CD4-positive, alpha-beta memory T cell (primary cell): ENCODE results near the gene CRYBA2. TPM values are rescaled to one million over a fixed set of nuclear protein-coding genes. Genes with fewer than 3 reads are reported as not detected.

Experiments
- CTCF ChIA-PET: fragments of 350-600 bp; sonication (Branson Sonifier 250); formaldehyde crosslinking; loops from one replicate; lab custom pipeline; 2021; ENCODE audit warnings: inconsistent platforms; ENCODE audit not compliant: partially characterized antibody; lab: Charles Lee
- POLR2A ChIA-PET: fragments of 350-600 bp; sonication (Branson Sonifier 250); formaldehyde crosslinking; loops from one replicate; lab custom pipeline; 2021; ENCODE audit not compliant: partially characterized antibody; lab: Charles Lee
- DNase-seq, 5 donors: peaks; one replicate each; pipeline versions ENCODE4 v3.0.0 to v3.0.0-alpha.2; 2020 to 2022; ENCODE audit warnings: mixed read lengths in 1 of 5
- H3K27ac ChIP-seq: one replicate; pipeline ENCODE4 v1.7.0; 2013; ENCODE audit warnings: low read depth, low read length
- H3K27me3 ChIP-seq: 2 replicates; pipeline ENCODE4 v1.7.0; 2013; ENCODE audit warnings: mild to moderate bottlenecking, low read length, moderate library complexity; ENCODE audit not compliant: insufficient read depth
- H3K36me3 ChIP-seq: 2 replicates; pipeline ENCODE4 v1.7.0; 2013; ENCODE audit warnings: mild to moderate bottlenecking, low read length, moderate library complexity; ENCODE audit not compliant: insufficient read depth
- H3K4me1 ChIP-seq: 2 replicates; pipeline ENCODE4 v1.7.0; 2013; ENCODE audit warnings: mild to moderate bottlenecking, low read length, moderate library complexity; ENCODE audit not compliant: insufficient read depth
- H3K4me3 ChIP-seq, 2 donors: one replicate each; pipeline ENCODE4 v1.7.0; 2013; ENCODE audit warnings: low read length in 2 of 2, mild to moderate bottlenecking in 1 of 2
- H3K9me3 ChIP-seq, 2 donors: one replicate each; pipeline ENCODE4 v1.7.0; 2013; ENCODE audit warnings: low read length in 2 of 2, control low read depth in 1 of 2; ENCODE audit not compliant: control insufficient read depth in 1 of 2
- H3K27ac Mint-ChIP-seq, 7 donors: one replicate each; pipeline ENCODE4 v1.8.0; 2020 to 2021; ENCODE audit warnings: mixed read lengths in 7 of 7, mild to moderate bottlenecking in 6 of 7, inconsistent platforms in 3 of 7, moderate library complexity in 3 of 7
- H3K27me3 Mint-ChIP-seq, 2 donors: one replicate each; pipeline ENCODE4 v1.8.0; 2020 to 2021; ENCODE audit warnings: mixed read lengths in 2 of 2
- H3K36me3 Mint-ChIP-seq, 2 donors: one replicate each; pipeline ENCODE4 v1.8.0; 2020 to 2021; ENCODE audit warnings: mixed read lengths in 2 of 2, inconsistent platforms in 1 of 2, mild to moderate bottlenecking in 1 of 2
- H3K4me1 Mint-ChIP-seq, 4 donors: one replicate each; pipeline ENCODE4 v1.8.0; 2020 to 2021; ENCODE audit warnings: mixed read lengths in 4 of 4, mild to moderate bottlenecking in 1 of 4
- H3K4me3 Mint-ChIP-seq, 8 donors: one replicate each; pipeline ENCODE4 v1.8.0; 2020 to 2021; ENCODE audit warnings: mixed read lengths in 8 of 8, mild to moderate bottlenecking in 7 of 8, moderate library complexity in 6 of 8, inconsistent platforms in 3 of 8
- H3K9me3 Mint-ChIP-seq, 8 donors: one replicate each; pipeline ENCODE4 v1.8.0; 2020 to 2021; ENCODE audit warnings: mixed read lengths in 8 of 8, mild to moderate bottlenecking in 5 of 8, inconsistent platforms in 3 of 8, moderate library complexity in 1 of 8
- intact Hi-C: fragments of 100-400 bp; cut with micrococcal nuclease; formaldehyde crosslinking; loops from one replicate; pipeline ENCODE4 v1.15.1; 2023
- polyA plus RNA-seq, 2 donors: library from polyadenylated mRNA; unstranded; fragments of 300-500 nt; fragmentation: Illumina TruSeq; gene quantifications; one replicate each; pipeline ENCODE4 v1.2.3, GENCODE V29; 2021
- total RNA-seq, 2 experiments: library from RNA; stranded (reverse); gene quantifications; one replicate each; pipeline ENCODE4 v1.2.3, GENCODE V29; 2021

CRYBA2 gene
- total and polyA plus RNA-seq, 4 experiments from 2014 or later = not detected

- no peak for DNase-seq
- Histone ChIP-seq H3K27ac (no peak overlapping the region), H3K9me3 (no peaks in the 10 kb centered on the region), H3K27me3 (peaks cover 69% of the 10 kb centered on the region), H3K36me3 (no peaks in the 10 kb centered on the region), H3K4me1 (peaks cover 26% of the 10 kb centered on the region), H3K4me3 (no peak overlapping the region)
- intact Hi-C loops = no loop called here
- POLR2A ChIA-PET = no interaction called here
- no peaks in the 10 kb centered on the region for H3K36me3 Mint-ChIP-seq
- CTCF ChIA-PET = no interaction called here
- peak overlapping the region in 1 of 8 donors; percentile 59 for H3K4me3 Mint-ChIP-seq
- peaks cover 71 to 74% of the 10 kb centered on the region in 2 donors for H3K27me3 Mint-ChIP-seq
- H3K4me1 Mint-ChIP-seq = peaks cover 8 to 40% (median 16%) of the 10 kb centered on the region in 4 donors
- H3K9me3 Mint-ChIP-seq = peaks cover 0 to 3% (median 0%) of the 10 kb centered on the region in 8 donors
- no peak overlapping the region for H3K27ac Mint-ChIP-seq
These were observed 7.0 kb downstream of the CRYBA2 start for GRCh38 chr2:218986148-218986761.

DNA sequence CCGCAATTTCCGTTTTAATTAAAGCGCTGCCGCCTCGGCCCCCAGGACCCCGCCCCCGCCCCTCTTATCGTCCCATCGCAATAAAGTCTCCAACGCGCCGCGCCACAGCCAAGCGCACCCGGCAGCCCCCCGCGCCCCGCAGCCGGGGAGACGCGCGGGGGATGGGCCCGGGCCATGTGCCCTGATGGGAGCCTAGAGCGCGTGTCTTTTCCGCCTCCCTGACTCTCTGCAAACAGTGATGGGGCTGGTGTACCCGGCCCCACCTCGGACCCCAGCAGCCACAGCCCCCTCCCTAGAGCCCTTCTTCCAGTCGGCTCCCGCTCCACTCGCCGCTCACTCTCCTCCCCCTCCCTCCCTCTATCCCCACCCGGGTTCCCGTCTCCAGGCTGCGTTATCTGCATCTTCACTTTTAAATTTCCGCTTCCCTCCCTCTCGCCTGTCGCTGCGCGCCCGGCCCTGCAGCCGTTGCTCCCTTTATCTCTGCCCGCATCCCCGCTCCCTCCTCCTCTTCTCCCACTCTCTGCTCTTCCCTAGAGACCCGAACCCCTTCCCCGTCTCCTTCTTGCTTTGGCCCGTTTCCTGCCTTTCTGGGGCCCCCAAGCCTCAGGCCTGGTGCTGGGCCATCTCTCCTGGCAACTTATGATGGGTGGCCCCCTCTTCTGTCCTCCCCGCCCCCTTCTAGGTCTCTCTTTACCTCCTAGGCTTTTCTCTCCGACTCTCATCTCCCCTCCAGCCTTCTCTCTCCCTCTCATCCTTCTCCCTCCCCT, 7.7 kb downstream of the CRYBA2 start:
- intact Hi-C loops = no loop called here
- Histone ChIP-seq H3K27ac (no peak overlapping the region), H3K4me3 (no peak overlapping the region), H3K36me3 (no peaks in the 10 kb centered on the region), H3K9me3 (no peaks in the 10 kb centered on the region), H3K27me3 (peaks cover 66% of the 10 kb centered on the region), H3K4me1 (peaks cover 32% of the 10 kb centered on the region)
- H3K9me3 Mint-ChIP-seq = peaks cover 0 to 3% (median 0%) of the 10 kb centered on the region in 8 donors
- ChIA-PET CTCF (no interaction called here), POLR2A (no interaction called here)
- no peak for DNase-seq
- no peak overlapping the region for H3K27ac Mint-ChIP-seq
- no peaks in the 10 kb centered on the region for H3K36me3 Mint-ChIP-seq
- peak overlapping the region in 2 of 8 donors; percentile 26 to 59 for H3K4me3 Mint-ChIP-seq
- peaks cover 12 to 44% (median 20%) of the 10 kb centered on the region in 4 donors for H3K4me1 Mint-ChIP-seq
- H3K27me3 Mint-ChIP-seq = peaks cover 70 to 73% of the 10 kb centered on the region in 2 donors

- H3K4me1 Mint-ChIP-seq = peaks cover 14 to 48% (median 21%) of the 10 kb centered on the region in 4 donors
- CTCF ChIA-PET = no interaction called here
- Histone ChIP-seq H3K9me3 (no peaks in the 10 kb centered on the region), H3K36me3 (no peaks in the 10 kb centered on the region), H3K4me3 (no peak within 1 kb of the TSS), H3K27me3 (peaks cover 63% of the 10 kb centered on the region), H3K4me1 (peaks cover 36% of the 10 kb centered on the region), H3K27ac (no peak within 1 kb of the TSS)
- POLR2A ChIA-PET = no interaction called here
- no peaks in the 10 kb centered on the region for H3K36me3 Mint-ChIP-seq
- DNase-seq = no peak
- H3K27ac Mint-ChIP-seq = peak within 1 kb of the TSS in 3 of 7 donors; percentile 31 to 78 (median 35)
- intact Hi-C loops = no loop called here
- H3K9me3 Mint-ChIP-seq = no peaks in the 10 kb centered on the region
- H3K4me3 Mint-ChIP-seq = peak within 1 kb of the TSS in 6 of 8 donors; percentile 43 to 81 (median 62)
- peaks cover 68 to 73% of the 10 kb centered on the region in 2 donors for H3K27me3 Mint-ChIP-seq
These were observed 8.2 kb downstream of the CRYBA2 start, which contains the start of gene FEV for GRCh38 chr2:218985021-218985324. TSS of gene FEV (minus strand) at chr2:218985184. CDS start at chr2:218985075, 109 bp downstream.

GRCh38 chr2:218984239-218985020, 8.8 kb downstream of the CRYBA2 start:
- intact Hi-C loops = no loop called here
- H3K4me1 ChIP-seq = peaks cover 41% of the 10 kb centered on the region
- CTCF ChIA-PET = interaction anchor here (1.5 kb wide), 1 partner anchor 12 kb away, joined by 6 read pairs; no protein-coding TSS in a partner anchor
- H3K36me3 ChIP-seq = no peaks in the 10 kb centered on the region
- peaks cover 66 to 73% of the 10 kb centered on the region in 2 donors for H3K27me3 Mint-ChIP-seq
- H3K4me3 ChIP-seq = no peak overlapping the region
- H3K9me3 Mint-ChIP-seq = no peaks in the 10 kb centered on the region
- H3K4me1 Mint-ChIP-seq = peaks cover 14 to 53% (median 22%) of the 10 kb centered on the region in 4 donors
- no peaks in the 10 kb centered on the region for H3K36me3 Mint-ChIP-seq
- H3K9me3 ChIP-seq = no peaks in the 10 kb centered on the region
- POLR2A ChIA-PET = no interaction called here
- peaks cover 59% of the 10 kb centered on the region for H3K27me3 ChIP-seq
- no peak overlapping the region for H3K27ac ChIP-seq
- peak overlapping the region in 6 of 8 donors; percentile 43 to 81 (median 62) for H3K4me3 Mint-ChIP-seq
- peak overlapping the region in 3 of 7 donors; percentile 31 to 78 (median 35) for H3K27ac Mint-ChIP-seq
- DNase-seq = no peak

DNA sequence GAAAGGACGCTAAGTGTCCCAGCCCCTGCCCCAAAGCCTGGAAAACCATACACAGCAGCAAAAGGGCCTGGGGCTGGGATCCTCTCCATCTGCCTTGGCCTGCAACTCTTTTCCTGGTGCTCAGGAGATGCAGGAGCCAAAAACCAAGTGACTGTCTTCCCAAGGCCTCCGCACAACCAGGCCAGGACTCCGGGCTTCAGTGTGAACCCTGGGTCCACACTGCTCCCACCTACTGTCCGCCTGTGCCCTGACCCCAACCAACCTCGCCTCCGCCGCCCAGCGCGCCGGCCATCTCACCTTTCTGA, 9.3 kb downstream of the CRYBA2 start:
- ChIA-PET POLR2A (no interaction called here), CTCF (interaction anchor here (1.5 kb wide), 1 partner anchor 12 kb away, joined by 6 read pairs; no protein-coding TSS in a partner anchor)
- H3K27ac ChIP-seq = no peak overlapping the region
- Mint-ChIP-seq H3K27ac (peak overlapping the region in 1 of 7 donors; percentile 75), H3K27me3 (peaks cover 64 to 69% of the 10 kb centered on the region in 2 donors), H3K4me3 (peak overlapping the region in 1 of 8 donors; percentile 26), H3K9me3 (no peaks in the 10 kb centered on the region), H3K36me3 (no peaks in the 10 kb centered on the region), H3K4me1 (peaks cover 14 to 53% (median 22%) of the 10 kb centered on the region in 4 donors)
- no peak overlapping the region for H3K4me3 ChIP-seq
- intact Hi-C loops = no loop called here
- no peaks in the 10 kb centered on the region for H3K36me3 ChIP-seq
- no peaks in the 10 kb centered on the region for H3K9me3 ChIP-seq
- peaks cover 54% of the 10 kb centered on the region for H3K27me3 ChIP-seq
- no peak for DNase-seq
- peaks cover 41% of the 10 kb centered on the region for H3K4me1 ChIP-seq

GRCh38 chr2:218983263-218983933, 9.8 kb downstream of the CRYBA2 start:
- H3K36me3 Mint-ChIP-seq = no peaks in the 10 kb centered on the region
- intact Hi-C loops = no loop called here

More at GRCh38 chr2:218983263-218983933, 9.8 kb downstream of the CRYBA2 start:
- H3K27ac Mint-ChIP-seq = peak overlapping the region in 2 of 7 donors; percentile 5 to 38
- CTCF ChIA-PET = interaction anchor here (1.5 to 3.6 kb wide), 2 partner anchors 13 kb away, joined by 6 to 53 read pairs; no protein-coding TSS in a partner anchor
- Histone ChIP-seq H3K4me3 (no peak overlapping the region), H3K4me1 (peaks cover 41% of the 10 kb centered on the region), H3K9me3 (no peaks in the 10 kb centered on the region), H3K27ac (no peak overlapping the region), H3K36me3 (no peaks in the 10 kb centered on the region), H3K27me3 (peaks cover 51% of the 10 kb centered on the region)
- peaks cover 0 to 1% (median 0%) of the 10 kb centered on the region in 8 donors for H3K9me3 Mint-ChIP-seq
- DNase-seq = no peak
- peak overlapping the region in 5 of 8 donors; percentile 20 to 77 (median 43) for H3K4me3 Mint-ChIP-seq
- H3K27me3 Mint-ChIP-seq = peaks cover 61 to 66% of the 10 kb centered on the region in 2 donors
- peaks cover 14 to 53% (median 22%) of the 10 kb centered on the region in 4 donors for H3K4me1 Mint-ChIP-seq
- POLR2A ChIA-PET = no interaction called here
